IPS DF 4.7 (cell line): Measurements from ENCODE around the gene KIRREL3.
"Not testable (repeated sequence)": the region's sequence is repeated elsewhere in the genome, so short reads cannot be mapped to it uniquely, and the experiment has no call there.

Source experiments
- DNase-seq: peaks from one replicate; pipeline ENCODE4 v3.0.0-alpha.2; 2013; ENCODE audit warnings: low spot score; ENCODE audit errors: extremely low read depth

The KIRREL3 gene

GRCh38 chr11:126391970-126392632, 608.5 kb downstream of the KIRREL3 start:
- DNase-seq: no peak

DNA sequence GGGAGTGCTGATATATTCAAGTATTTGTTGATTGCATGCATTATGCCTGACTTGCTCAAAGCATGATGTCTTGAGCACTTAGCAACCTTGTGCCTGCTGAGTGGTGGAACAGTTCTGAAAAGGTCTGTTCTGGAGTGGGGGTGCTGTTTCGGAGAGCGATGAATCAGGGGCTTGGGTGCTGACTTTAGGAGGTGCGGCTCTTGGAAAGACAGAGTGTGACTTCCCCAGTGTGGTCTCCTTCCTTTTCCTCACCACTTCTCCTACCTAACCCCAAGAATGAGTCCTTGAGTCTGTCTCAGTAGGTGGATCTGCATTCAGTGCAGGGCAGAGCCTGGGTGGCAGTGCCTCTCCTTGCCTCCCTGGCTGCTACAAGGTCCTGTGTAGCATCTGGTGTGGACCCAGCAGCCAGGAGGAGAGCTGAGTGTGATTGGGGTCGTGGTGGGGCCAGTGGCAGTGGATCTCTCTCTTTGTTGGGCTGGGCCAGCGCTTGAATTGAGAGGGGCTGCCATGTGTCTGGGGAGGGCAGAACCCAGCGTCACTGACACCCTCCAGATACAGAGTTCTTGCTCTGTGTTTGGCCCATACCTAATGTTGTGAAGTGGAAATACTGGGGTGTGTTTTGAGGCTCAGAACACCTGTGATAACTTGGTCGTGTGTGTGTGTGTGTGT, 609.1 kb downstream of the KIRREL3 start:
- no peak for DNase-seq

DNA sequence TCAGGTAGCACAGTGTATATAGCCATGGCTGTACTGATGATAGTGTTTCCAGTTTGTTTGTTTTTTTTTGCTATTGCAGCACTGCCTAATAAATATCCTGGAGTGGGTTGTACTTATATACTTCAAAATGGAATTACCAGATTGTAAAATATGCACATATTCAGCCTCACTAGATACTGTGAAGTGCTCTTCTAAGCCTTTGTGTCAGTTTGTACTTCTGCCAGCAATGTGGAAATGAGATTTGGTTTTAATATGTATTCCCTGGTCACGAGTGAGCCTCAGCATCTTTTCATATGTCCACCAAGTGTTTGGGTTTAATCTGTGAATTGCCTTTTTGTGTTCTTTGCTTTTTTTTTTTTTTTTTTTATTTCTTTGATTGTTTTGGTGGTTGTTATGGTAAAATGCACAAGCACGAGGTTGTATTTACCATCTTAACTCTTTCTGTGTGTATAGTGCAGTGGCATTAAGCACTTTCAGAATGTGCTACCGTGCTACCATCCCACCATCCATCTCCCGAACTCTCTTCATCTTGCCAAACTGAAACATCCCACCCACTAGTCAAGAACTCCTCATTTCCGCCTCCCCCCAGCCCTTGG, 610.2 kb downstream of the KIRREL3 start:
- no peak for DNase-seq

- DNase-seq: no peak
Observed at GRCh38 chr11:126387857-126388256, 612.7 kb downstream of the KIRREL3 start.

GRCh38 chr11:126386729-126387071, 613.9 kb downstream of the KIRREL3 start:
- DNase-seq: not testable (repeated sequence)

- no peak for DNase-seq
Observed at GRCh38 chr11:126385991-126386728, 614.4 kb downstream of the KIRREL3 start.

DNA sequence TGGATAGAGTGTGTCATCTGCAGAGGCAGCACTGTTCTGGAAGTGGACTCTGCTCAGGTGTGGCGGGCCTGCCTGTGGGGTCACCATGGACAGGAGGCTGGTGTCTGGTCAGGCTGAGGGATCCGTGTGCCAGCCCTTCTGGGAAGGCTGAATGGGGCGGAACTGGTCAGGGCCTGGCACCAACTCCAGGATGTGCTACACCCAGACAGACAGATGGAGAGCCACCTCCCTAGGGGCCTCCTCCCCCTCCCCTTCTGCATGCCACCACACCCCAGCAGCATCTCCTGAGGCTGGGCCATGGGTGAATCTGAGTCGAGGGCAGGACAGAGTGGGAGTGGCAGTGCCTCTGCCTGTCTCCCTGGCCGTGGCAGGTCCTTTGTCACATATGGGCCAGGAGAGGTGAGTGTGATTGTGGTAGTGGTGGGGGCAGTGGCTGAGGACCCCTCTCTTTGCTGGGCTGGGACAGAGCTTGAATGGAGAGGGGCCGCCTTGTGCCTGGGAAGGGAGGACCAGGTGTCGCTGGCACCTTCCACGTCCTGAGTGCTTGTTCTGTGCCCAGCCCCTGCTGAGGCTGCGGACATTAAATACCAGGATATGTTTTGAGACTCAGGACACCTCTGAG, 616.0 kb downstream of the KIRREL3 start:
- DNase-seq: no peak

DNA sequence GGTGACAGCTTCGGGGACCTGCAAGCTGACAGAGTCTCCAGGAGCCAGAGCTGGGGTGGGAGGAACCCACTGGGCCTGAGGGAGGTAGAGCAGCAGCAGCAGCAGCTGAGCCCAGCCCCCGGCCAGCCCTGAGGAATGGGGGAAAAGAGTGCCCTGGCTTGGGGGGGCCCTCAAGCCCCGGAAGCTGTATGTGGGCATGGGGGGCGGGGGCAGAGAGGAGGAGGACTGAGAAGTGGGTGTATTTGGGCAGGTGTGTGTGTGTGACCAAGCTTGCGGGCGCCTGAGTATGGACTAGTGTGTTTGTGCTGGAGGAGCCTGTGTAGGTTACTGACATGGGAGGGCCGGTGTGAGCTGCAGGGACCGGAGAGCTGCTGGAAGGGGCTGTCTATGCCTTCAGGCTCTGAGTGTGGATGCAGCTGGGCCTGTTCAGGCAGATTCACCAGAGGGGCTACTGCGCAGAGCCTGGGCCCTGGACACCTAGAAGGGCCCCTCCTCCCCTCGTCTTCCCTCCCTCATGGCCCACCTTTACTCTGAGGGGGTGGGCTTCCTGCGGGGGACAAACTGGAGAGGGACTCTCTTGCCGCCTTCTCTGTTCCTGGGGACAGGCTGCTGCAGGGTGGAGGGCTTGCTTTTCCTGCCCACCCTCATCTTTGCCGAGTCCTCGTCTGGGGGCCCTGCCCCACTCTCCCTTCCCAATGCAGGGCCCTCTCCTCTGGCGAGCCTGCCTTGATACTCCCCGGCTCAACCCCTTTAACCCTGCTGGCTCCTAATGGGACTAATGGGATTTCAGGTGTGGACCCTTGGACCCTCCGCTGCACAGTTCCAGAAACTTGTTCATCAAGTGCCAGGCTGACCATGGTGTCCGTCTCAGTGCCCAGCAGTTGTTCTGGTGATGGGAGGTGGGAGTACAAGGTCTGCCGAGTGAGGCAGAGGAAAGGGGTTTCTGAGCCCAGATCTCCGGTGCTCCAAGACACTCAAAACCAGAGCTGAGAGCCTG, 616.9 kb downstream of the KIRREL3 start:
- DNase-seq: no peak

- DNase-seq: not testable (repeated sequence)
Observed at GRCh38 chr11:126382641-126383040, 617.9 kb downstream of the KIRREL3 start.

- not testable (repeated sequence) for DNase-seq
Observed at GRCh38 chr11:126381960-126382359, 618.6 kb downstream of the KIRREL3 start.

GRCh38 chr11:126380909-126381308, 619.7 kb downstream of the KIRREL3 start:
- DNase-seq: no peak

DNA sequence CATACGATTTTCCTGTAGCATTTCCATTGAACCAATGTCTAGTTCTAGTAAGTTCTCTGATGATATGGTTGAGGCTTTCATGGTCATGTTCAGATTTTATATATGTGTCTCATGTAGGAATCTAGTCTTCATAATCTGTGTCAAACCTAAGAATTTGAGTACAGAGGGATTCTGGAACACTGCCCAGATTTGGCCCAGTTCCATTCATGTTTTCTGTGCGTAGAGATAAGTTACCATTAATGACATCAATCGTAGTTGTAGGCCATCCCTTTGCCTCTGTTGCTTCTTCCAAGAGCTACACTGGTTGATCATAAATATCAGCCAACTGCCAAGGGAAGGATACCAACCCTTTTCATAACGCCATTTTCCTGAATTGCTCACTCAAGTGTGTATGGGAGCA, 621.8 kb downstream of the KIRREL3 start:
- no peak for DNase-seq

DNA sequence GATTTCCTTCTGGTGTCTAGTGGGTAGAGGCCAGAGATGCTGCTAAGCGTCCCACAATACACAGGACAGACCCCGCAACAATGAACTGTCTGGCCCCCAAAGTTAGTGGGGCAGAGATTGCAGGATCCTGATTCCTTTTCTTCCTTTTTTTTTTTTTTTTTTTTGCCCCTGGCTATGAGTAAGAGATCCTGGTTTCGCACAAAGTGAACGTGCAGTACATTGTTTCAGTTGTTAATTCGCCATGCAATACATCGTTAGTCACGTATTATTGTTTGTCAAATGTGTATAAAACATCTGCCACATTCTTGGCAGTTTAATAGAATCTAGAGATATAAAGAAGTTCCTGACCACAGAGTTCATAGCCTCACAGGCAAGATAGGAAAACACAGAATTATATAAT, 624.8 kb downstream of the KIRREL3 start:
- DNase-seq: no peak

- DNase-seq: not testable (repeated sequence)
Observed at GRCh38 chr11:126374562-126375300, 625.8 kb downstream of the KIRREL3 start.

DNA sequence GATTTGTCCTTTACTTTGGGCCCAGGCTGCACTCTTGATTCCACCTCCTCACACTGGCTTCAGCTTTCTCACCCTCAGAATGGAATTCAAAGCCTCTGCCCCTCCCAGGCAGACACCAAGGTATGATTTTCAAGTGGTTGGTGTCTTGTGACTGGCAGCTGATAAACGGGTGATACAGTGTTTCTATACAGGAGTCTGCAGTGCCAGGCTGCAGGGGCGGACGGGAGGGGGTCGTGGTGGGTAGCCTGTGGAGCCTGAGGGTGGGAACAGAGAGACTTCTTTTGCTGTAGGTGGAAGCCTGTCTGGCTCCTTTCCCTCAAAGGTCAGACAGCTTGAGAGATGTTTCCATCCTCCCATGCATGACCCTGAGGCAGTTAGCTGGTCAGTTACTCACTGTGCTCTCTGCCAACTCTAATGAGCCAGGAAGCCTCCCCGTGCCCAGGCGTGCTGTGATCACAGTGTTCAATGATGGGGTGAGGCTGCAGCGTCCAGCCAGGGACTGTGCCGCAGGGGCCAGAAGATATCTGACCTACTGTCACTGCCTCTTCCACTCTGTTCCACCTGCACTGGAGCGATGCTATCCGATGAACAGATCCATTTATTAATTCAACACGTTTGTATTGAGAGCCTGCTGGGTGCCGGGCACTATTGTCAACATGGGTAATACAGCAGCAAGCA, 627.0 kb downstream of the KIRREL3 start:
- DNase-seq: not testable (repeated sequence)
